ENCODE measurements around the gene ZFPM1. TPM values are rescaled to one million over a fixed set of nuclear protein-coding genes. Genes with fewer than 3 reads are reported as not detected.

ZFPM1 gene
- total RNA-seq, 1 donor from 2014 or later: 11.1 TPM

GRCh38 chr16:88439706-88440105, 13.4 kb upstream of the ZFPM1 start:
- Mint-ChIP-seq H3K4me3 (no peak overlapping the region), H3K9me3 (no peaks in the 10 kb centered on the region), H3K4me1 (no peaks in the 10 kb centered on the region), H3K27me3 (ENCODE audit: low read depth) (no peaks in the 10 kb centered on the region), H3K27ac (ENCODE audit: unreplicated experiment) (no peak overlapping the region), H3K36me3 (ENCODE audit: low read depth) (no peaks in the 10 kb centered on the region)
- DNase-seq (ENCODE audit: low read depth, low spot score): no peak
- TF ChIP-seq, protein P1, sequence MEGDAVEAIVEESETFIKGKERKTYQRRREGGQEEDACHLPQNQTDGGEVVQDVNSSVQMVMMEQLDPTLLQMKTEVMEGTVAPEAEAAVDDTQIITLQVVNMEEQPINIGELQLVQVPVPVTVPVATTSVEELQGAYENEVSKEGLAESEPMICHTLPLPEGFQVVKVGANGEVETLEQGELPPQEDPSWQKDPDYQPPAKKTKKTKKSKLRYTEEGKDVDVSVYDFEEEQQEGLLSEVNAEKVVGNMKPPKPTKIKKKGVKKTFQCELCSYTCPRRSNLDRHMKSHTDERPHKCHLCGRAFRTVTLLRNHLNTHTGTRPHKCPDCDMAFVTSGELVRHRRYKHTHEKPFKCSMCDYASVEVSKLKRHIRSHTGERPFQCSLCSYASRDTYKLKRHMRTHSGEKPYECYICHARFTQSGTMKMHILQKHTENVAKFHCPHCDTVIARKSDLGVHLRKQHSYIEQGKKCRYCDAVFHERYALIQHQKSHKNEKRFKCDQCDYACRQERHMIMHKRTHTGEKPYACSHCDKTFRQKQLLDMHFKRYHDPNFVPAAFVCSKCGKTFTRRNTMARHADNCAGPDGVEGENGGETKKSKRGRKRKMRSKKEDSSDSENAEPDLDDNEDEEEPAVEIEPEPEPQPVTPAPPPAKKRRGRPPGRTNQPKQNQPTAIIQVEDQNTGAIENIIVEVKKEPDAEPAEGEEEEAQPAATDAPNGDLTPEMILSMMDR (conservative IDR thresholded peaks at IDR 0.05): no peak

- no peaks in the 10 kb centered on the region for H3K4me1 Mint-ChIP-seq
- no peak for DNase-seq (ENCODE audit: low read depth, low spot score)
- H3K27ac Mint-ChIP-seq (ENCODE audit: unreplicated experiment): no peak overlapping the region
- TF ChIP-seq, protein P1 (conservative IDR thresholded peaks at IDR 0.05): no peak
- no peaks in the 10 kb centered on the region for H3K9me3 Mint-ChIP-seq
- no peaks in the 10 kb centered on the region for H3K27me3 Mint-ChIP-seq (ENCODE audit: low read depth)
- no peaks in the 10 kb centered on the region for H3K36me3 Mint-ChIP-seq (ENCODE audit: low read depth)
- H3K4me3 Mint-ChIP-seq: no peak overlapping the region
Measured at GRCh38 chr16:88440111-88440510, 13.0 kb upstream of the ZFPM1 start.

- TF ChIP-seq, protein P1 (conservative IDR thresholded peaks at IDR 0.05): no peak
- no peaks in the 10 kb centered on the region for H3K9me3 Mint-ChIP-seq
- H3K27ac Mint-ChIP-seq (ENCODE audit: unreplicated experiment): no peak overlapping the region
- no peaks in the 10 kb centered on the region for H3K27me3 Mint-ChIP-seq (ENCODE audit: low read depth)
- no peak for DNase-seq (ENCODE audit: low read depth, low spot score)
- H3K36me3 Mint-ChIP-seq (ENCODE audit: low read depth): no peaks in the 10 kb centered on the region
- H3K4me1 Mint-ChIP-seq: no peaks in the 10 kb centered on the region
- H3K4me3 Mint-ChIP-seq: no peak overlapping the region
Measured at GRCh38 chr16:88440686-88441405, 12.2 kb upstream of the ZFPM1 start.

GRCh38 chr16:88441460-88441859, 11.6 kb upstream of the ZFPM1 start:
- peak overlapping the region; percentile 50 for H3K27ac Mint-ChIP-seq (ENCODE audit: unreplicated experiment)
- TF ChIP-seq, protein P1 (conservative IDR thresholded peaks at IDR 0.05): no peak
- DNase-seq (ENCODE audit: low read depth, low spot score): no peak
- no peak overlapping the region for H3K4me3 Mint-ChIP-seq
- H3K9me3 Mint-ChIP-seq: no peaks in the 10 kb centered on the region
- H3K4me1 Mint-ChIP-seq: no peaks in the 10 kb centered on the region
- no peaks in the 10 kb centered on the region for H3K36me3 Mint-ChIP-seq (ENCODE audit: low read depth)
- no peaks in the 10 kb centered on the region for H3K27me3 Mint-ChIP-seq (ENCODE audit: low read depth)

- DNase-seq (ENCODE audit: low read depth, low spot score): no peak
Measured at GRCh38 chr16:88442383-88442726, 10.7 kb upstream of the ZFPM1 start.

More at GRCh38 chr16:88442383-88442726, 10.7 kb upstream of the ZFPM1 start:
- H3K4me3 Mint-ChIP-seq: no peak overlapping the region
- H3K4me1 Mint-ChIP-seq: no peaks in the 10 kb centered on the region
- H3K36me3 Mint-ChIP-seq (ENCODE audit: low read depth): no peaks in the 10 kb centered on the region
- no peaks in the 10 kb centered on the region for H3K27me3 Mint-ChIP-seq (ENCODE audit: low read depth)
- TF ChIP-seq, protein P1 (conservative IDR thresholded peaks at IDR 0.05): no peak
- H3K9me3 Mint-ChIP-seq: no peaks in the 10 kb centered on the region
- no peak overlapping the region for H3K27ac Mint-ChIP-seq (ENCODE audit: unreplicated experiment)

Measured in neural crest cell (in vitro differentiated cells).